Measurements from ENCODE around the gene PGA4. TPM values are rescaled to one million over a fixed set of nuclear protein-coding genes. Genes with fewer than 3 reads are reported as not detected.
"Not testable (repeated sequence)": the region's sequence is repeated elsewhere in the genome, so short reads cannot be mapped to it uniquely, and the experiment has no call there.

PGA4 gene
- not detected for total RNA-seq

DNA sequence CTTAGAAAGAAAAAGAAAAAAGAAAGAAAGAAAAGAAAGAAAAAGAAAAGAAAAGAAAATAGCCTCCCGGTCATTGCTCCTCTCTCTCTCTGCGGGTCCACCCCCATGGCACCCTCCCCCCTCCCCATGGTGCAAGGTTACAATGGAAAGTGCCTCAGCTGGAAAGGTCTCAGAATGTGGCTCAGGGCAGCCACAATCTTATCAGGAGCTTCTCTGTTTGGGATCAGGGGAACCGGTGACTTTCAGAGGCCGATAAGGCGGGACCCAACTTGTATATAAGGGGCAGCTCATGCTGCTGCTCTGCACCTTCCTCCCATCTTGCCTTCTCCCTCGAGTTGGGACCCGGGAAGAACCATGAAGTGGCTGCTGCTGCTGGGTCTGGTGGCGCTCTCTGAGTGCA lies at the start of gene PGA4:
PGA4 (plus strand) TSS at position 301 of the 400 bp plus-strand sequence; CDS start at position 355, 54 bp downstream.
- H3K9me3 Mint-ChIP-seq (ENCODE audit: low read depth); ATAC-seq; H3K27ac Mint-ChIP-seq; DNase-seq; H3K36me3 Mint-ChIP-seq (ENCODE audit: low read depth); H3K27me3 Mint-ChIP-seq; CTCF ChIA-PET; H3K4me3 Mint-ChIP-seq; POLR2A ChIA-PET; H3K4me1 Mint-ChIP-seq; intact Hi-C loops (cut with DNase I, micrococcal nuclease): not testable (repeated sequence)

DNA sequence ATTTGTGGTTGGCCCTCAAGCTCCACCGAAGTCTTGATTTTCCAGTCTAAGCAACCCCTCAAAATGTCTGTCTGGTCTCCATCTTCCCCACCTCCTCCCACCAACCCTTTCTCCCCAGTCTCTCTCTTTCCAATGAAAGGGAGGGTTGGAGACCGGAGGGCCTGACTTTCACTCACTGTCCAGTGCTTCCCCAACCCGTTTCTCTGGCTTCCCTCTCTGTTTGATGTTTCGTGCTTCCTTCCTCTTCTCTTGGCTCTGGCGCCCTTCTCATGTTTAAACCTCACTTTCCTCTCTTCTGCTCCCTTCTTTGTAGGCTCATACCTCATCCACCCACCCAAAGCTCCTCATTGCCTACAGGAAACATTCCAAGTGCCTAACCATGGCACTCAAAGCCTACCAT lies 49.8 kb upstream of the PGA4 start:
- POLR2A ChIA-PET = no interaction called here

DNA sequence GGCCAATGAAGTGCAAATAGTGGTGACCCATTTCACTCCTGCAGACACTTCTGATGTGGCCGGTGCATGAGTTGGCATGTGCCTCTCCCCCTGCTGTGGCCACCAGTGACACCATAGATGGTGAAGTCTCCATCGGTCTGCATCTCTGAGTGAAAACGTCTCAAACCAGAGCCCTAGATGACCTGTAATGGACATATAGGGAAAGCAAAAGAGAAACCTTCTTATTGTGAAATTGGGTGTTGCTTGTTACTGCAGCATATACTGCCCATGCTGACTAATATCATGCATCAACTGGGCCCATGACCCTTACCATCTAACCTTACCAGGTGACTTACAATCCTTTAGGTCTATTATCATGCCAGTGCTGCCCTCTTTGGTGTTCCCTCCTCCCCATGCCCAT lies 49.3 kb upstream of the PGA4 start:
- peaks cover 1% of the 10 kb centered on the region for H3K27me3 Mint-ChIP-seq
- intact Hi-C loops (cut with DNase I, micrococcal nuclease) = no loop called here
- H3K9me3 Mint-ChIP-seq (ENCODE audit: low read depth) = no peaks in the 10 kb centered on the region
- no peaks in the 10 kb centered on the region for H3K36me3 Mint-ChIP-seq (ENCODE audit: low read depth)
- H3K27ac Mint-ChIP-seq = no peak overlapping the region
- DNase-seq = no peak
- no peak for ATAC-seq
- no peak overlapping the region for H3K4me3 Mint-ChIP-seq
- ChIA-PET CTCF (no interaction called here), POLR2A (no interaction called here)
- H3K4me1 Mint-ChIP-seq = peaks cover 14% of the 10 kb centered on the region

More for the DNA sequence above, 49.8 kb upstream of the PGA4 start:
- DNase-seq (no peak), ATAC-seq (no peak)
- peaks cover 19% of the 10 kb centered on the region for H3K4me1 Mint-ChIP-seq
- H3K27me3 Mint-ChIP-seq = peaks cover 1% of the 10 kb centered on the region
- H3K36me3 Mint-ChIP-seq (ENCODE audit: low read depth) = no peaks in the 10 kb centered on the region
- no peak overlapping the region for H3K4me3 Mint-ChIP-seq
- CTCF ChIA-PET = interaction anchor here (0.7 to 1.3 kb wide), 3 partner anchors 10 to 45 kb away, joined by 3 read pairs; no protein-coding TSS in a partner anchor
- no peaks in the 10 kb centered on the region for H3K9me3 Mint-ChIP-seq (ENCODE audit: low read depth)
- peak overlapping the region; percentile 2 for H3K27ac Mint-ChIP-seq
- intact Hi-C loops (cut with DNase I, micrococcal nuclease) = no loop called here

DNA sequence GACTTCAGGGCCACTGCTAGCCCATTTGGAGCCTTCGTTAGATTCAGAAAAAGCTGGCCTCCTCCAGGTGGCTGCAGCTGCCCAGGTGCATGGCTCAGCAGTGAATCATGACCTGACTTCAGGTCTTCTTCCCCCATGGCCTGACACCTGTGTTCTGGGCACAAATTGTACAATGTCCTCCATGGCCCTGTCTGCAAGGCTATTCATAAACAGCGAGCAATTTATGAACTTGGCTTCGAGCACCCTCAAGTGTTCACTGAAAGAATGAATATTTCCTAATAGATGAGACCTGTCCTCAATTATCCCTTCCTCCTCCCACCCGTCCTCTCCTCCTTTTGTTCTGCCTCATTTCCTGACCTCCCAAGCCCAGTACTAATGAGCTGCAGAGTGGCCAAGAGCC lies 48.7 kb upstream of the PGA4 start:
- H3K36me3 Mint-ChIP-seq (ENCODE audit: low read depth) = no peaks in the 10 kb centered on the region
- DNase-seq = no peak
- CTCF ChIA-PET = interaction anchor here (0.6 kb wide), 1 partner anchor 186 kb away, joined by 3 read pairs; no protein-coding TSS in a partner anchor
- intact Hi-C loops (cut with DNase I, micrococcal nuclease) = no loop called here
- no peak overlapping the region for H3K4me3 Mint-ChIP-seq
- H3K4me1 Mint-ChIP-seq = peaks cover 12% of the 10 kb centered on the region
- no peaks in the 10 kb centered on the region for H3K9me3 Mint-ChIP-seq (ENCODE audit: low read depth)
- POLR2A ChIA-PET = no interaction called here
- no peak overlapping the region for H3K27ac Mint-ChIP-seq
- ATAC-seq = no peak
- peaks cover 1% of the 10 kb centered on the region for H3K27me3 Mint-ChIP-seq

DNA sequence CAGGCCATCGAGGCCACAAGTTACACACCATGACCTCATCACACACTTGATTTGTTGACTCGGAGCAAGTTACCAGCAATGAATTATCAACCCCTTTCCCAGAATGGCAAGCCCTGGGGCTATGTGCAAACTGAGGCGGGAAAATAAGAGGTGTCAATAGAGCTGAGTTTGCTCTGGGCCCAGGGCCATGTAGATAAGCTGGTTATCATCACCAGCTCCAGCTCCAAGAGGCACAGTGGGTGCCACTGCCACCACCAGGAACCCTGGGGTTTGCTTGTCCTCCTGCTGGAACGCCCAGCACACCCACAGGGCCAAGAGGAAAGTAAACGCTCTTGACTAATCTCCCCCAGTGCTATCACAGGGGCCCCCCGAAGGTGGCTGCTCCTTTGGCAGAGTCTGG lies 47.9 kb upstream of the PGA4 start:
- Mint-ChIP-seq H3K27me3 (peaks cover 1% of the 10 kb centered on the region), H3K4me3 (no peak overlapping the region), H3K4me1 (peaks cover 12% of the 10 kb centered on the region), H3K9me3 (ENCODE audit: low read depth) (no peaks in the 10 kb centered on the region), H3K27ac (no peak overlapping the region), H3K36me3 (ENCODE audit: low read depth) (no peaks in the 10 kb centered on the region)
- DNase-seq (no peak), ATAC-seq (no peak)
- POLR2A ChIA-PET = no interaction called here
- intact Hi-C loops (cut with DNase I, micrococcal nuclease) = no loop called here
- CTCF ChIA-PET = interaction anchor here (0.6 to 1.0 kb wide), 2 partner anchors 10 to 186 kb away, joined by 3 read pairs; no protein-coding TSS in a partner anchor

DNA sequence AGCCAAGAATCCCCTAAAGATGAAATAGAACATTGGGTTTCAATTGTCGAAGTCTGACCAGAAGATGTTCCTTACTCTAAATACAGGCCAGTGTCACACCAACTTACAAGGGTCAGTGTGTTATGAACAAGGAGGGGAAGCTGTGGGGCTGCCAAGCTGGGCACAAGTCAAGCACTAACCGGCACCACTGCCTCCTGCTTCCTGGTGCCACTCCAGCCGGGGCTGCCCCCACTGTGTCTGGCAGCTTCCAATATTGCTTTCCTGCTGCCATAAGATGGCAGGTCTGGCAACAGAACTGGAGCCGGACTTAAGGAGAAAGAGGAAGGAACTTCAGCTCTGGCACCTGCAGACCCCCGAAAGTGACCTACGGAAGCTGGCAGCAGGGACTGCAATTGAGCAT lies 47.2 kb upstream of the PGA4 start:
- Mint-ChIP-seq H3K36me3 (ENCODE audit: low read depth) (no peaks in the 10 kb centered on the region), H3K27me3 (peaks cover 1% of the 10 kb centered on the region), H3K27ac (no peak overlapping the region), H3K4me1 (peaks cover 12% of the 10 kb centered on the region), H3K9me3 (ENCODE audit: low read depth) (no peaks in the 10 kb centered on the region), H3K4me3 (no peak overlapping the region)
- POLR2A ChIA-PET = no interaction called here
- ATAC-seq = no peak
- CTCF ChIA-PET = interaction anchor here (1.0 to 1.6 kb wide), 4 partner anchors 10 to 205 kb away, joined by 3 to 12 read pairs (median 4); no protein-coding TSS in a partner anchor
- intact Hi-C loops (cut with DNase I, micrococcal nuclease) = no loop called here
- no peak for DNase-seq

DNA sequence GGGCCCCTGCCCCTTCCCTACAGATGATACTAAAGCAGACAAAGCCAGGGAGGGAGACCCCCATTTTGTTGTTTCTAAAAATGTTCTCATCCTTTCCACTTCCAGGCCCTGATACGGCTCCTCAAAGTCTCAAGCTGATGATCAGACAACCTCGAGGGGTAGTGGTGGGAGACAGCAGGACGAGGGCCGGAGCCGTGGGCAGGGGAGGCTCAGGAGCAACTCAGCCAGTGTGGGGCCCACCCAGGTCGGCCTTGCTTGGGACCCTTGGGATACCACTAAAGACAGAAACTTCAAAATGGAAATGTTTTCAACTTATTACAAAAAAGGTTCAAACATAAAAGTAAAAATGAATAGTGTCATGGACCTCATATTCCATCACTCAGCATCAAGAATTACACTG lies 45.7 kb upstream of the PGA4 start:
- Mint-ChIP-seq H3K27ac (no peak overlapping the region), H3K9me3 (ENCODE audit: low read depth) (no peaks in the 10 kb centered on the region), H3K36me3 (ENCODE audit: low read depth) (no peaks in the 10 kb centered on the region), H3K4me3 (no peak overlapping the region), H3K27me3 (peaks cover 1% of the 10 kb centered on the region), H3K4me1 (peaks cover 12% of the 10 kb centered on the region)
- DNase-seq = no peak
- ChIA-PET POLR2A (no interaction called here), CTCF (interaction anchor here (1.3 to 2.5 kb wide), 3 partner anchors 11 to 206 kb away, joined by 4 to 17 read pairs (median 4); no protein-coding TSS in a partner anchor)
- intact Hi-C loops (cut with DNase I, micrococcal nuclease) = no loop called here
- ATAC-seq = no peak

DNA sequence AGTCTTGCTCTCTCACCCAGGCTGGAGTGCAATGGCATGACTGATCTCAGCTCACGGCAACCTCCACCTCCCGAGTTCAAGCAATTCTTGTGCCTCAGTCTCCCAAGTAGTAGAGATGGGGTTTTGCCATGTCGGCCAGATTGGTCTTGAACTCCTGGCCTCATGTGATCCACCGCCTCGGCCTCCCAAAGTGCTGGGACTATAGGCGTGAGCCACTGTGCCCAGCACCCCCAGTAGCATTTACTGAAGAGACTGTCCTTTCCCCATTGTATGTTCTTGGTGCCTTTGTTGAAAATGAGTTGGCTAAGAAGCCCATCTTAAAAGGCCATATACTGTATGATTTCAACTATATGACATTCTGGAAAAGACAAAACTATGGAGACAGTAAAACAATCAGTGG lies 41.9 kb upstream of the PGA4 start:
- H3K9me3 Mint-ChIP-seq (ENCODE audit: low read depth); H3K4me1 Mint-ChIP-seq; H3K27me3 Mint-ChIP-seq; H3K36me3 Mint-ChIP-seq (ENCODE audit: low read depth); intact Hi-C loops (cut with DNase I, micrococcal nuclease); ATAC-seq; H3K27ac Mint-ChIP-seq; POLR2A ChIA-PET; DNase-seq; H3K4me3 Mint-ChIP-seq: not testable (repeated sequence)
- CTCF ChIA-PET = interaction anchor here (0.7 kb wide), 1 partner anchor 13 kb away, joined by 3 read pairs; no protein-coding TSS in a partner anchor

DNA sequence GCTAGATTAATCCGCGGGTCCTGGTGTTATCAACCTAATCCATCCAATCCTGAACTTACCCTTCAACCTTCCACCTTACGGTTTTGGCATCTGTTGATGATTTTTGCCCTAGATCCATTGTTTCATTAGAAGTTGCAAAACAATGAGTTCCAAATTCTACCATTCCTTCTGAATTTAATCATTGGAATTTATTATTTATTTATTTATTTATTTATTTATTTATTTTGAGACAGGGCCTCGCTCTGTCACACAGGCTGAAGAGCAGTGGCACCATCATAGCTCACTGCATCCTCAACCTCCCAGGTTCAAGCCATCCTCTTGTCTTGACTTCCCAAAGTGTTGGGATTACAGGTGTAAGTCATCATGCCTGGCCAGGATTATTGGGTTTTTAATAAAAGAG lies 40.7 kb upstream of the PGA4 start:
- intact Hi-C loops (cut with DNase I, micrococcal nuclease) = no loop called here
- Mint-ChIP-seq H3K27me3 (no peaks in the 10 kb centered on the region), H3K4me1 (no peaks in the 10 kb centered on the region), H3K36me3 (ENCODE audit: low read depth) (no peaks in the 10 kb centered on the region), H3K9me3 (ENCODE audit: low read depth) (no peaks in the 10 kb centered on the region), H3K27ac (no peak overlapping the region), H3K4me3 (no peak overlapping the region)
- DNase-seq (no peak), ATAC-seq (no peak)
- POLR2A ChIA-PET = interaction anchor here (0.7 kb wide), 1 partner anchor 334 kb away, joined by 3 read pairs; no protein-coding TSS in a partner anchor
- CTCF ChIA-PET = interaction anchor here (0.7 kb wide), 1 partner anchor 168 kb away, joined by 3 read pairs; no protein-coding TSS in a partner anchor

DNA sequence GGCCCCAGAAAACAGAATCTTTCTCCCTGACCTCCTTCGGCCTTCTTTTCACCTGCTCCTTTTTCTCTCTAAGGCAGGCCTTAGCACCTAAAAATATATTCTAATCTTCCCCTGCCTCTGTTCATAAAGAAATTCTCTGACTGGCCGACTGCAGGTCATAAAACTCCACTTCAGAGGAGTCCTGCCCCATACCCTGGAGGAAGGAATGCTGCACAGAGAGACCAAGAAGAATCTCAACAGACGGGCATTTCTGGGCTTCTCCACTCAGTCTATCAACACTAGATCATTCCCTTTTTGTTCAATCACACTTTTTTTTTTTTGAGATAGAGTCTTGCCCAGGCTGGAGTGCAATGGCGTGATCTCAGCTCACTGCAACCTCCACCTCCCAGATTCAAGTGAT lies 38.5 kb upstream of the PGA4 start:
- Mint-ChIP-seq H3K4me1 (peaks cover 2% of the 10 kb centered on the region), H3K27me3 (no peaks in the 10 kb centered on the region), H3K4me3 (no peak overlapping the region), H3K27ac (no peak overlapping the region), H3K9me3 (ENCODE audit: low read depth) (no peaks in the 10 kb centered on the region), H3K36me3 (ENCODE audit: low read depth) (no peaks in the 10 kb centered on the region)
- ChIA-PET POLR2A (no interaction called here), CTCF (interaction anchor here (1.5 to 3.0 kb wide), 2 partner anchors 9 to 353 kb away, joined by 3 to 11 read pairs; no protein-coding TSS in a partner anchor)
- DNase-seq = no peak
- ATAC-seq = no peak
- intact Hi-C loops (cut with DNase I, micrococcal nuclease) = no loop called here

DNA sequence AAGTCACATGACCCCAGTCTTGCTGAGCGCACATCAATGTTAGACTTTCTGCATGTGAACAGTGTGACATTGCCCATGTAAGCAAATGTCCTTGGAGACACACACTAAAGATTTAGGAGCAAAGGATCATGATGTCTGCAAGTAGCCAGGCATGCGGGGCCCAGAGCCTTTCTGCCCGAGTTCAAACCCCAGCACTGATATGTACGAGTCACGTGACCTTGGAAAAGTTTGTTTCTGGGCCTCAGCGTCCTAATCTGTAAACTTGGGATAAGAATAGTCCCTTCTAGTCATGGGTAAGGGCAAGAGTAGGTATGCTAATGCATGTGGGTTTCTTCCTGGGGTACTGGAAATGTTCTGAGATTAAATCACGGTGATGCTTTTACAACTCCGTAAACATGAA lies 35.6 kb upstream of the PGA4 start:
- intact Hi-C loops (cut with DNase I, micrococcal nuclease) = loop anchor here (2.0 to 5.0 kb wide), 5 partner anchors 104 to 409 kb away; partner anchors contain the start of gene TMEM132A (in 1 of the 2)
- Mint-ChIP-seq H3K27ac (no peak overlapping the region), H3K4me3 (no peak overlapping the region), H3K27me3 (no peaks in the 10 kb centered on the region), H3K9me3 (ENCODE audit: low read depth) (no peaks in the 10 kb centered on the region), H3K36me3 (ENCODE audit: low read depth) (no peaks in the 10 kb centered on the region), H3K4me1 (peaks cover 2% of the 10 kb centered on the region)
- no peak for DNase-seq
- ATAC-seq = no peak
- CTCF ChIA-PET = interaction anchor here (0.7 to 3.0 kb wide), 21 partner anchors 9 to 395 kb away, joined by 3 to 35 read pairs (median 4); partner anchors contain the start of gene CD6
- POLR2A ChIA-PET = no interaction called here

DNA sequence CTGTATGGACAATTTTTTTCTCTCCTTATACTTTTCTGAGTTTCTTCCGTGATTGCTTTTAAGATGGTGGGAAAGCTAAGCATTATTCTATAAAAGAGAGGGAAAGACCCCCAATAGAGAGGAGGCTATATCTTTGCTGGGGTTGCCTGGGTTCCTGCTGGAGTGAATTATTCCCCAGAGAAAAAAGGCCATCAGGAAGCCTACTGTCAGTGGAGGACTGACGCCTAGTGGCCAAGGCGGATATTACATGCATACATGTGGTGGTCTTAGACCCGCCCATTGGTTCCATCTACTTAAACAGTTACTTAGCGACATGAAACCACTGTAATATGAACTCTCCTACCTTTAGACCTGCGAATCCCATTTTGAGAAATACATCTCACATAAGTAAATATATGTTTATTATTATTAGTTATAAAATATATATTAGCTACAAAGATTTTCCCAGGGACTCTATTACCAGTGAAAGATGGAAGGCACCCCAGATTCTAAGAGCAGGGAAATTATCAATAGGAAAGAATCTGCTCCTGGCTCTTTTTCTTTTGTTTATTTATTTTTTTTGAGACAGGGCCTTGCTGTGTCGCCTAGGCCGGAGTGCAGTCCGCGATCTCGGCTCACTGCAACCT lies 34.5 kb upstream of the PGA4 start:
- peak; percentile 92 for ATAC-seq
- intact Hi-C loops (cut with DNase I, micrococcal nuclease) = loop anchor here (1.0 to 5.0 kb wide), 11 partner anchors 26 to 412 kb away; partner anchors contain the start of genes TMEM132A (in 1 of the 2) and VPS37C (in 1 of the 2)
- H3K36me3 Mint-ChIP-seq (ENCODE audit: low read depth) = no peaks in the 10 kb centered on the region
- no peak overlapping the region for H3K27ac Mint-ChIP-seq
- H3K9me3 Mint-ChIP-seq (ENCODE audit: low read depth) = no peaks in the 10 kb centered on the region
- ChIA-PET POLR2A (no interaction called here), CTCF (interaction anchor here (0.7 to 3.0 kb wide), 30 partner anchors 10 to 412 kb away, joined by 3 to 35 read pairs (median 4); partner anchors contain the start of genes CD6, TMEM109 and VPS37C)
- H3K4me1 Mint-ChIP-seq = peaks cover 2% of the 10 kb centered on the region
- DNase-seq = peak; percentile 89
- H3K27me3 Mint-ChIP-seq = peaks cover 3% of the 10 kb centered on the region
- H3K4me3 Mint-ChIP-seq = no peak overlapping the region
